ENCODE measurements around the gene BORCS5.
A peak's percentile ranks its signal among the peaks of the same experiment; 100 is the strongest.
"Not testable (repeated sequence)": the region's sequence is repeated elsewhere in the genome, so short reads cannot be mapped to it uniquely, and the experiment has no call there.

Gene BORCS5

DNA sequence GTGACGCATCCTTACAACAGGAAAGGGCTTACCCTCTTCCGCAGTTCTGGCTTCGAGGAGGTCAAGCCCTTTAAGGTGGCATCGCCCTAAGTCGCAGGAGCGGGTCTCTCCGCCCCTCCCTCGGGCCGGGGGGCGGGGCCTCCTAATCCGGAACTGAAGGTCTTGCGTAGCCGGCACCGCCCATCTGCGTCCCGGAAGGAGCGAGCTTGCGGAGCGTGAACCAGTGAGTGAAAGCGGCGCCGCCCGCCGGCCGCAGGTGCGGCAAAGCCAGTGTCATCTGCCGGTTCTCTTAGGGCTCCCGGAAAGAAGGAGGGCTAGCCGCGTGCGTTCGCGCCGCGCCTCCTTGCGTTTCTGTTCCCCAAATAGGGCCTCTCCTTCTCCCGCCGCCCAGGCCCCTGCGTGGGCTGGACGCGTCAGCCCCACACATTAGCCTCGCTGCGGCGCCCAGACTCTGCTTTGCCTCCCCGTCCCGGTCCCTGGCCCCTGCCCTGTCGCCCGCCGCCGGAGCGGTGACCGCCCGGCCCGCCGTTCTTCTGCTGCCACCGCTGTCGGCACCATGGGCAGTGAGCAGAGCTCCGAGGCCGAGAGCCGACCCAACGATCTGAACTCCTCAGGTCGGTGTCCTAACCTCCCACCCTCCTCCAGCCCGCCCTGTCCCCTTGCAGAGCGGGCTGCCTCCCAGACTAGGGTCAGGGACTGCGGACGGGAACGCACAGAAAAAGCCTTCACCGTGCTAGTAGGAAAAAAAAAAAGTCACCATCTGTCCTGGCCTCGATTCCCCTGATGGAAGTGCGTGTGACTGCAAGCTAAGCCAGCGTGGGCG lies at the start of gene BORCS5:
Gene BORCS5 (plus strand): TSS at position 183 of the 823 bp plus-strand sequence. CDS start 374 bp downstream, at position 557.
- DNase-seq: peak; percentile 98

DNA sequence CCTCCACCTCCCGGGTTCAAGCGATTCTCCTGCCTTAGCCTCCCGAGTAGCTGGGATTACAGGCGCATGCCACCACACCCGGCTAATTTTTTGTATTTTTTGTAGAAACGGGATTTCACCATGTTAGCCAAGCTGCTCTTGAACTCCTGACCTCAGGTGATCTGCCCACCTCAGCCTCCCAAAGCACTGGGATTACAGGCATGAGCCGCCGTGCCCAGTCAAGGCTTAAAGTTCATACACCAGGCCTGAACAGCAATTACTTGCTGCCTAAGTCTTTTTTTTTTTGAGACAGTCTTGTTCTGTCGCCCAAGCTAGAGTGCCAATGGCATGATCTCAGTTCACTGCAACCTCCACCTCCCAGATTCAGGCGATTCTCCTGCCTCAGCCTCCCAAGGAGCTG lies 46.2 kb upstream of the BORCS5 start:
- not testable (repeated sequence) for DNase-seq

DNA sequence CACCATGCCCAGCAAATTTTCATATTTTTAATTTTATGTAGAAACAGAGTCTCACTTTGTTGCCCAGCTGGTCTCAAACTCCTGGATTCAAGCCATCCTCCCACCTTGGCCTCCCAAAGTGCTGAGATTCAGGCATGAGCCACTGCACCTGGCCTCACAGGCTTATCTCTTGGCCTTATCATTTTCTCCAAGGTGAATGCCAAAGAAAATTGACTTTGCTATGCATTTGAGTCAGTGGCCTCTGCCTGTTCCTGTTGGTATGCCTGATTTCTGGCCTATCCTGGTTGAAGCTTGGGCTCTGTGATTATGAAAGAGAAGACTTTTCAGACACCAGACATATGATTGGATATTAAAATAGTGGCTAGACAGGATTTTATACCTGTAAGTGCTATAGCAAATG lies 41.0 kb upstream of the BORCS5 start:
- no peak for DNase-seq

DNA sequence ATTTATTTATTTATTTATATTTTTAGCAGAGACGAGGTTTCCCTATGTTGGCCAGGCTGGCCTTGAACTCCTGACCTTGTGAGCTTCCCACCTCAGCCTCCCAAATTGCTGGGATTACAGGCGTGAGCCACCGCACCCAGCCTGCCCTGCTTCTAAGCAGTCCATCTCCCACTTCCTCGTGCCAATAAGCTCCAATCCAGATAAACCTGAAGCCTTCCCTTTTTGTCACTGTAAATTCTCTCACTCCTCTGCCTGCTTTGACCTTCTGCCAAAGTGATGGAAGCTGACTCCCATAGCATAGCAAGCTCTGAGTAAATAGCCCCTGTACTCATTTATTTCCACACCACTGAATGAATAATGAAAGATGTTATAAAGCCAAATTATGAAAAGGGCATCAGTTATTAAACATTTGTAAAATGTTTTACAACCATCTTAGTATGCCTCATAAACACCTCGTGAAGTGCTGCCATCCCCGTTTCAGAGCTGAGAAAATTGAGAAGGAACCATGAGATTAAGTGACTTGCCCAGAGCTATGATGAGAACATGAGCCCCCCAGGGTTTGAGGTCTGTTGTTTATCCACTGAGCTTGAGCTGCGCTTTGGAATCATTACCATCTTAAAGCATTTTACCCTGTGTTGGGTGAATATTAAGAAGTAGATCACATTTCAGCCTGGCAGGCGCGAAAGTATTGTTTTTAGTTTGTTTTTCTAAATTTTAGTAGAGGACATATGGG lies 37.3 kb upstream of the BORCS5 start:
- DNase-seq: no peak

DNA sequence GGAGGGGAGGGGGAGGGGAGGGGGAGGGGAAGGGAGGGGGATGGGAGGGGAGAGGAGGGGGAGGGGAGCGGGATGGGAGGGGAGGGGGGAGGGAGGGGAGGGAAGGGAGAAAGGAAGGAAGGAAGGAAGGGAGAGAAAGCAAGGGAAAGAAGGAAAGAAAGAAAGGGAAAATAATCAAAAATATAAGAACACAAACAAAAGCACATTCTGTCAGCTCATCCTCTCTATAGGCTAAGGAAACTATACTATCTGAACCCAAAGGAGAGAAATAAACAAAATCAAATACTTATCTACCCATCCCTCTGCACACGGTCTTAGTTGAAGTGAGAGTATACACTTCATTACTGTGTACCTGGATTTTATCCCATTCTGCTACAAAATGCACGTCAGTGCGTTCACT lies 33.8 kb upstream of the BORCS5 start:
- no peak for DNase-seq

DNA sequence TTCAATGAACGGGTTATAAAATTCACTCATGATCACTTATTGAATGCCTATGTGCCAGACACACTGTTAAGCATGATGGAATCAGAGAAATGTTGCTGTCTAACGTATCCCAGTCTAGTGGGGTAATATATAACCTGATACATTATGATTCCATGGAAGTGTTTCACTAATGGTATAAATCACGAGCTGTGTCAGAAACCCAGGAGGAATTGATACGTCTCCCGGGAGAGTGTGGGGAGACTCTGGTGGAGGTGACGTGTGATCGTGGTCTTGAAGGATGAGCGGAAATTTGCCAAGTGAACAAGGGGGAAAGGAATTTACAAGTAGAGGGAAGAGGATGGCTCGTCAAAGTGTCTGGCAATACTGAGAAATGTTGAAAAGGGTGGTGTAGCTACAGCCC lies 33.3 kb upstream of the BORCS5 start:
- DNase-seq: no peak

DNA sequence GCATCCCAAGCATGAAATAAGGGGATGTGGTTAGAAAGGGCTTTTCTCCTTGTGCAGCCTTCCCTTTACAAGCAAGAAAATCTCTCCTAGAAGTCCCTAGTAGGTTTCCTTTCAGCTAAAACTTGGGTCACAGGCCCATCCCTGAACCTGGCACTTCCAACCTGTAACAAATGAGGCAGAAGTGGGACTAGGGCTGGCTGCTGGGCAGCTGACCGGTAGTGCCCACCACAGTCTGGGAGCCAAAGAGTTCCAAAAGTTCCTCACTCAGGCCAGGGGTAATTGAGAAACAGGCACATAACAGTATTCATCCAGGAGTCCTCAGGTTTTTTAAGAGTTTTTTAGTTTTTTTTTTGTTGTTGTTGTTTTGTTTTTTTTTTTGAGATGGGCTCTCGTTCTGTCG lies 30.6 kb upstream of the BORCS5 start:
- no peak for DNase-seq

DNA sequence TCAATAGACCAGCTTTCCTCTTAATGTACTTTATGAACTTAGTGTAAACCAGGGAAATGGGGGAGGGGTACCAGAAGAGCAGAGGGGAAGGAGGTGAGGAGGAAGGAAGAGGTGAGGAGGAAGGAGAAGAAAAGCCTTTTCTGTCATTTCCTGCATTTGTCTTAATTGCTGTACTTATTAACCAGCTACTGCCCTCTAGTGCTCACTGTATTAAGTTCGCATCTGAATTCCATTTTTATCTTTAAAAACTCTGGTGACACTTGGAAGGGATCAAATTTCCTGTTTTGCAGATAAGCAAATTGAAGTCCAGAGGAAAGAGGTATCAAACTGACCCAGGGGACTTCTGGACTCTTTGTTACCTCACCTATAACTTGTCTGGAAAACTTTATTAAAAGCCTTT lies 29.1 kb upstream of the BORCS5 start:
- no peak for DNase-seq

DNA sequence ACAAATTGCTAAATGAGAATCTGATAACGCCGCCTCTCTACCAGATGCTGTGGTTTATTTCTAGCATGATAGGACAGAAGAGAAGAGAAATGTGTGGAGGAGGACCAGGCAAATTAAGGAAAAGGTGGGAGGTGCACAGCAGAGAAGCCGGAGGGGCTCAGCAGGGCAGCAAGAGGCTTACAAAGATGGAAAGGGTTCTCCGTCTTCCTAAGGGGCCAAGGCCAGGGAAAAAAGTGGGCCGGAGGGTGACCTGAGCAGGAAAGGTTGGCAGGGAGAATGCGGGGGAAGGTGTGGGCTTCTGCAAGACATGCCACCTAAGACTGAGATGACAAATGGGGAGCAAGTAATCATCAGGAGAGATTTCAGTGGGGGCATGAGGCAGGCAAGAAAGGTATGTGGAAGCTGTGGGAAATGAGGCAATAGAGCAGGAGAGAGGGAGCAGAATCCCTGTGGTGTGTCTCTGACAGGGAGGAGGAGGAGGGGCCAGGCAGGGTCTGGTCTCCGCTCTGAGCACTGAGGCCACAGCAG lies 25.6 kb upstream of the BORCS5 start:
- no peak for DNase-seq

DNA sequence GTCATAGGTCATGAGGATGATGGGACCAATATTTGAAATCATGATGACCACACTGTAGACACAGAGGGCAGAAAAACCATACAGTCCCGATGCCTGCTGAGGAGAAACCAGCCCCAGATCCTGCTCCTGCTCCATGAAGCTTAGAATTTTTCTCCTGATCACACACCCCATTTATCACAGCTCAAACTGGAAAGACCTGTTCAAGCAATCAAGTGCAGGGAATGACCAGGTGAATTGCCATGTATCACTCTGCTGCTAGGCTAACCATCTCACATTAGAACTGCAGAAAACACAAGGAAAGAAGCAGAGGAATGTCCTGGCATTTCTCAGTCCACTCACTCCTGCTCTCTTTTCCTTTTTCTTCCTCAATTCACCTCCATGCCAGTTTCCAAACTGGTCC lies 25.0 kb upstream of the BORCS5 start:
- no peak for DNase-seq

DNA sequence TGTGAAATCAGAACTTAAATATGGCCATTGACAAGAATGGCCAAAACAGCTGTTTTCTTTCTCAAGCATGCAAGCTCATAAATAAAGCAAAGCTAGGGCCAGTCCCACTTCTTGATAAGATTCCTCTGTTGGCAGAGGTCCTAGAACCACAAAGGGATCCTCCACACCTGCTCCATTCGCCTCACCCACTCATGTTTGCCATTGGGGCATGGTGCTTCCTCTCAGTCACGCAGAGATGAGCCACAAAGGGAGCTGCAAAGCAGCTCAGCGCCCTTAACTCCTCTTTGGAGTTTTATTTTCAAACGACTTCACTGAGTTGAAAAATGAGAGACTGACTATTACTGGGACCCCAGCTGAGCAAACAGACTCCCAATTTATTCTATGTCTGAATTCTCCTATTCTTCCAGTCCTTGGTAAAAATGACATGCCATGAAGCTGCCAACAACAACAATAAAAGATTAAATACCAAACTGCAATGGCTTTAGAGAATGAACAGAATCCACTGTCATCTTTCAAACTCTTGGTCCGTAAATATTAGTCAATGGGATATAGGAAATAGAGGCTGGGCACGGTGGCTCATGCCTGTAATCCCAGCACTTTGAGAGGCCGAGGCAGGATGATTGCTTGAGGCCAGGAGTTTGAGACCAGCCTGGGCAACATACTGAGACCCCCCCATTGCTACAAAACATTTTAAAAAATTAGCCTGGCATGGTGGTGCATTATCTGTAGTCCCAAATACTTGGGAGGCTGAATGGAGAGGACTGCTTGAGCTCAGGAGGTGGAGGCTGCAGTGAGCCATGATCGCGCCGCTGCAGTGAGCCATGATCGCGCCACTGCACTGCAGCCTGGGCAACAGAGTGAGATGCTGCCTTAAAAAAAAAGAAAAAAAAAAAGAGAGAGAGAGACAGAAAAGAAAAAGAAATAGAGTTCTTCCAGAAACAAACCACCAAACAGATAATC lies 23.2 kb upstream of the BORCS5 start:
- no peak for DNase-seq

DNA sequence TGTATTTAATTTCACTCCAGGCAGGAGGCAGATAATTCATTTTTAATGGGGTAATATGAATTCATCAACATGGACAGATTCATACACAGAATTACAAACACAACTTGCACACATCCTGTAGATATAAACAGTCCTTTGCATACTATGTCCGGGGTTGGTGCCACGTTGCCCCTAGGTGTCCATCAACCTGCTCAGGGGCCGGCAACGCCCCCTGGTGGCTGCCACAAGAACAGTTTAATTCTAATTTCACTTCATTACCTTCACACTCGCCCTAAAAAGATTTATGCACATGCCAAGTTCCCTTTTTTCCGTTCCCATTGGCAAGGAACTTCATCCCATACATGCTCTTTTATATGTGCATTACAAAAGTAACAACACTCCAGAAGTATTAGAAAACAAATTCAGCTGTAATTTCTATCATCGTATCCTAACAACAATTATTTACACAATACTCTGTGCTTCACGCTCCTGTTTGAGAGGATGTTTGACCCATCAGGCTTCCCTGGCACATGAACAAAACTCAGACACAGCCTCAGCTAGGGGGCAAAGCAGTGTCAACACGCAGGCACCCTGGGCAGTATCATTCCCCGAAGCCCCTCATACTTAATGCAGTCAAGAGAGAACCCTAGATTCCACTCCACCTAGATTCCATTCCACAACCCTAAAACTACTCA lies 22.4 kb upstream of the BORCS5 start:
- DNase-seq: peak; percentile 59

DNA sequence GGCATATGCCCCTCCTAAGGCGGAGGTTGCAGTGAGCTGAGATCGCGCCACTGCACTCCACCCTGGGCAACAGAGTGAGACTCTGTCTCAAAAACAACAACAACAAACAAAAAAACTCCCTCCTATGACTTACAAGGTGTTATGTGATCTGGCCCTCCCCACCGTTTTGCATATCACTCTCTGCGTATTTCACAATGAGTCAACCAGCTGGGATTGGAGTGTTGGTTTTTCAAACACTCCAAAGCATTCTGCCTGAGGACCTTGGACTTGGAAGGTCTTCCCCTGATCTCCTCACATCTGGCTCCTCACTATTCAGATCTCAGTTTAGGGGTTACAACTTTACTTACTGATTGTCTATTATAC lies 20.8 kb upstream of the BORCS5 start:
- DNase-seq: no peak

DNA sequence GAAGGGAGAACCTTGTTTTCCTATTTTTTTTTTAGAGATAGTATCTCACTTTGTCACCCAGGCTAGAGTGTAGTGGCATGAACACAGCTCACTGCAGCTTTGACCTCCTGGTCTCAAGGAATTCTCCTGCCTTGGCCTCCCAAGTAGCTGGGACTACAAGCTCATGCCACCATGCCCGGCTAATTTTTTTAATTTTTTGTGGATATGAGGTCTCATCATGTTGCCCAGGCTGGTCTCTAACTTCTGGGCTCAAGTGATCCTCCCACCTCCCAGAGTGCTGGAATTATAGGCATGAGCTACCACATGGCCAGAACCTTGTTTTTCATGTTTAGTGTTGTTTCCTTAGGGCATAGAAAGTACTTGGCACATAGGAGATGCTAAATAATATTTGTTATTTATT lies 20.4 kb upstream of the BORCS5 start:
- no peak for DNase-seq

DNA sequence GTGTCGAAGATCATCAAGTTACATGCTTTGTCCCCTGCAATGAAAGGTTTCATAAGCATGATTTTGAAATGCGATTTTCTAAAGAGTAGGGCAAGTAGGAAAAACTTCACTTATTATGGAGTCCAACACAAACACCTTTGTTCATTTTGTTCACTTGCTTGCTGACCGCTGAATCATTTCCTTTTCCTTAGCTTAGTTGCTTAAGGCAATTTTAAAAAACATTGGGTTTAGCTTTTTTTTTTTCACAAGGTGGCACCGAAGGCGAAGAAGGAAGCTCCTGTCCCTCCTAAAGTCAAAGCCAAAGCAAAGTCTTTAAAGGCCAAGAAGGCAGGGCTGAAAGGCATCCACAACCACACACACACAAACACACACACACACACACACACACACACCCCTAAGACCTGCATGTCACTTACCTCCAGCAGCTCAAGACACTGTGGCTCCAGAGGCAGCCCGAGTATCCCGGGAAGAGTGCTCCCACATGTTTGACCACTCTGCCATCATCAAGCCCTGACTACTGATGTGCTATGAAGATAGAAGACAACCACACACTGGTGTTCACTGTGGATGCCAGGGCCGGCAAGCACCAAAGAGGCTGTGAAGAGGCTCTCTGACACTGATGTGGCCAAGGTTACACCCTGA lies 18.2 kb upstream of the BORCS5 start:
- DNase-seq: no peak

DNA sequence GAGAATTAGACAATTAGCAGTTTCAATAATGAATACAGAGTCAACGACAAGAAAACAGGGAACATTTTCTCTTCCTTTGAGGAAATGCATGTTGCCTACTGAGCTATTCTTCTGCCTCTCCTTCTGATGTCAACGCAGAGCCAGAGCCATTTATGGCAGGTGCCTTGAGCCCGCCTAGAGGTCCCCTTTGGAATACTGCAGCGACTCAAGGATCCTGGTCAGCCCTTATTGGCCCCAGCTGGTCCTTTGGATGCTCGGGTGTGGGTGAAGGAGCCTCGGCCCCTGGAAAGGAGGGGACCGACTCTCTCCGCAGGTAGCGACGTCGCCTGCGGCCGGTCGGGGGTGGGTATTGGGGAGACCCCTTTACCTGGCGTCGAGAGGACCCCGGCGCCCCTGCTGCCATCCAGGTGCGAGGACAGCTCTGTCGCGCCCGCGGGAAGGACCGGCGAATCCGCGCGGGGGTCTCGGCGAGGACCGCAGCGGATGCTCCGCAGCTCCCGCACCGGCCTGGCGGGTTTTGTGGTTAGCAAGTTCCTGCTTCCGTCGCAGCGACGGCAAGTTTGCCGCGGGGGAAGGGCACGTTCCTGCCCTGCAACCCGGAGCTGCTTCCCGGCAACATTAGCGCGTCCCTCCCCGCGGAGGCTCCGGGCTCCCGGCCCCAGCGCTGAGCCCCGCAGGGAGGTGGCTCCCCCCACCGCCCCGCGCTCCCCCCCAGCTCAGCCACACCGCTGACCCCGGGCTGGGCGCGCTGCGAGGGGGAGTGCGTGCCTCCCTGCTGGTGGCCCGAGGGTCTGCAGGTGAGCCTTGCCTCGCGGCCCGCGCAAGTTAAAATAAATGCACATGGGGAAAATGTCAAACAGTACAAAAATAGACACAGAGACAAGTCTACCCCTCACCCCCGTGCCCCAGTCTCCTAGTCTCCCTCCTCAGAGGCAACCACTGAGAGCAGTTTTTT lies 6.9 kb upstream of the BORCS5 start, which contains the start of gene MANSC1:
Gene MANSC1 (minus strand): TSS at position 532 of the 955 bp plus-strand sequence. CDS start 6,928 bp downstream, outside the sequence.
- DNase-seq: peak; percentile 46

DNA sequence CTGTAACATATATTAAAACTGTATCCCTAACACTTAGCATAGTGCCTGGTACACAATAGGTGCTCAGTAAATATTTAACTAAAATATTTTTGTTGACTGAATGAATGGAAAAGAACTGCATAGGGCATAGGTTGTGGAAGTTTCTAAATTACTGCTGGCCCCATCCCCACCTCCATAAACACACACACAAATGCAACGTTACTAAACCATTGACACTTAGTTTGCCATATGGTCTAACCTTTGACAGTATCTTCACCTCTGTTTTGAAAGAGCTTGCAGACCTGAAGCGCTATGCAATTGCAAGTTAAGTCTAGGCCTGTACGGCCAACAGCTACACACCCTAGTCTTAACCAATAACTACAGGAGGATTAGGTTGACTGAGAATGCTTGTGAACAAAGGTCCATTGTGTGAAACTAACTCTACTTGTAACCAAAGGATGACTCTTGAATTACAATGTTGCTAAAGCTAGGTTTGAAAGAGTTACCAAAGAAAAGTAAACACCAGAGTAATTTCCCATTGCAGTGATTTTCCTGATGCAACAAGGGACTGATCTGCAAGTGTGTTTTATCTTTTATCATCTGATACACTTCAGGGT lies 5.9 kb upstream of the BORCS5 start:
- DNase-seq: no peak

DNA sequence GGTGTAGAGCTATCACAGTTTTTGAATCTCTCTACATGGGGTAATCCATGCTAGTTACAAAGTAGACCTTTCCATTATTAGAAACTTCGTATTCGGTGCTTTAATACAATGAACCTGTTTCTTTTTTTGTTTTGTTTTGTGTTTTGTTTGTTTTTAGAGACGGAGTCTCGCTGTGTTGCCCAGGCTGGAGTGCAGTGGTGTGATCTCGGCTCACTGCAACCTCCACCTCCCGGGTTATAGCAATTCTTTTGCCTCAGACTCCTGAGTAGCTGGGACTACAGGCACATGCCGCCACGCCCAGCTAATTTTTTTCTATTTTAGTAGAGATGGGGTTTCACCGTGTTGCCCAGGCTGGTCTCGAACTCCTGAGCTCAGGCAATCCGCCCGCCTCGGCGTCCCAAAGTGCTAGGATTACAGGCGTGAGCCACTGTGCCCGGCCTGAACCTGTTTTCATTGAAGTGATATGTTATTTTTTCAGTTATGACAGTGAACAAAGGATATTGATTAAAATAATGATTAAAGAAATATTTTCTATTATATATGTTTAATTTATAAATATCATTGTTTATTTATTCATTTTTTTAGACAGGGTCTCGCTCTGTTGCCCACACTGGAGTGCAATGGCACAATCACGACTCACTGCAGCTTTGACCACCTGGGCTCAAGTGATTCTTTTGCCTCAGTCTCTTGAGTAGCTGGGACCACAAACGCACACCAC lies 5.3 kb upstream of the BORCS5 start:
- DNase-seq: not testable (repeated sequence)

DNA sequence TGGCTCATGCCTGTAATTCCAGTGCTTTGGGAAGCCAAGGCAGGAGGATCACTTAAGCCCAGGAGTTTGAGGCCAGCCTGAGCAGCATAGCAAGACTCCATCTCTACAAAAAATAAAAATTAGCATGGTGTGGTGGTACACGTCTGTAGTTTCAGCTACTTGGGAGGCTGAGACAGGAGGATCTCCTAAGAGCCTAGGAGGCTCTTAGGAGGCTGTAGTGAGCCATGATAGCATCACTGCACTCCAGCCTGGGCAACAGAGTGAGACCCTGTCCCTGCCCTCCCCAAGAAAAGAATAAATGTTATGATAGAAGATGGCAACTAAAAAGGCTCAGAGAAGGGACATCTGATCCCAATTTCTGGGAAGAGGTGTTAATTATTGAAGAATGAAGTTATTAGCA lies 3.6 kb upstream of the BORCS5 start:
- DNase-seq: no peak
